Measurements from ENCODE around the gene DSTYK.
"Not testable (repeated sequence)": the region's sequence is repeated elsewhere in the genome, so short reads cannot be mapped to it uniquely, and the experiment has no call there.

The DSTYK gene

GRCh38 chr1:205217418-205217817, 5.9 kb upstream of the DSTYK start:
- no peak for DNase-seq

- no peak for DNase-seq
Measured at GRCh38 chr1:205216588-205216987, 5.1 kb upstream of the DSTYK start.

- DNase-seq, result no peak
Measured at GRCh38 chr1:205214756-205215155, 3.3 kb upstream of the DSTYK start.

DNA sequence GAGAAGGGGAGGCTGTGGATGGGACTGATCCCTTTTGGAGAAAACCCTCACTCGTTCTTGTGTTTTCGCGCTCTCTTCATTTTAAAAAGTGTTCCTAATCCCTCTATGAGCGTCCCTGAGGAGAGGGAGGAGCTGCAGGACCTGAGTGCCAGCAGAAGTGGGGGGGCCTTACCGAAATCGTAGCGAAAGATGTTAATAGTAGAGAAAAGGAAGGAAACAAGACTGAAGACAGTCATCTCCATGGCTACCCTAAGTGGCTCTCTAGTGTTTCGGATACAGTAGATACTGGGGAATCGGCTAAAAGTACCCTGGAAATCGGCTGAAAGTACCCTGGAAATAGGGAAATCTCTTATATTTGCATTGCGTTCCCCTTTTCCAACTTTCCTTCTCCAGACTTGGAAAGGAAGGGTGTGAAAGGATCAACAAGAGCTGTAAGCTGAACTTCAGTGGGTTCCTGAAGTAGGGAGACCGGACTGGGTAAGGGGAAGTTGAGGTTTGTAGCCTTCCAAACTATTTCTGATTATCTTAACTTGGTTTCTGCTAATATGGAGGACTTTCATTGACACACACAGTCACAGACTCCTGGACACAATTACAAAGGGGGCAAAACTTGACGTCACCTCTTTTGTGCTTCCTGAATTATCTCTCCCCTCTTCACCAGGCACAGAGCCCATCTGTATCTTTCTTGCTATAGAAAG, 486 bp upstream of the DSTYK start:
- DNase-seq, result no peak

DNA sequence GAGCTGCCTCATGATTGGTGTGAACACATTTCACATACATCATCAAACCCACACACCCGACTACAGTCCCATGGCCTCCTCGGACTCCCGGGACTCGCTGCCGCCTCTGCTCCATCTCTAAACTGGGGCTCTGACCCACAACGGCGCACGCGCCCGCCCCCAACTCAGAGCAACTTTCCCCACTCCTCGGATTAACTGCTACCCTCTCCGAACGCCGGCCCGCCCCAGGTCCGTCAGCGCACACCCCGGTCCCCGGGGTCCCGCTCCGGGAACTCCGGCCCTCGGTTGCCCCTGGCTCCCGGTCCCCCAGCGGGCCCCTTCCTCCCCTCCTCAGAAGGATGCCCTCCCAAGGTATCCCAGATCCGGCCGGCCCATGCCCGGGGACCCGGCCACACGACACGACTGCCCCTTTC, 740 bp downstream of the DSTYK start:
- DNase-seq, result peak; percentile 13 to 24

- no peak for DNase-seq
Measured at GRCh38 chr1:205208811-205209210, 2.7 kb downstream of the DSTYK start.

DNA sequence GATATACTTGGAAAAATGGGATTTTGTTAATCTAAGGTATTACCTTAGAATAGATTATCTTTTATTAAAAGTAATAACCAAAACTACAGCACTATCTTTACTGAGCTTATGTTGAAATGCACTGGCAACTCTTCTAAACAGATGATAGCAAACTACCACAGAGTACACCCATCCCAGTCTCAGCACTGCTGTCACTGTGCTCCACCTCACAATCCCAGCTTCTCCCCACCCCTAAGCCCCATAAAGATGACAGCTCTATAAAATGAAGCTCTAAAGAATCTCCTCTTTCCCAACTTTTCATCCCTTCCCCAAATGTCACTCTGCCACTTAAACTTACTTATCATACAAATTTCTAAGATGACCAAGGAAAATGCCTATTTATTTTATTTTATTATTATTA, 6.4 kb downstream of the DSTYK start:
- DNase-seq, result no peak

DNA sequence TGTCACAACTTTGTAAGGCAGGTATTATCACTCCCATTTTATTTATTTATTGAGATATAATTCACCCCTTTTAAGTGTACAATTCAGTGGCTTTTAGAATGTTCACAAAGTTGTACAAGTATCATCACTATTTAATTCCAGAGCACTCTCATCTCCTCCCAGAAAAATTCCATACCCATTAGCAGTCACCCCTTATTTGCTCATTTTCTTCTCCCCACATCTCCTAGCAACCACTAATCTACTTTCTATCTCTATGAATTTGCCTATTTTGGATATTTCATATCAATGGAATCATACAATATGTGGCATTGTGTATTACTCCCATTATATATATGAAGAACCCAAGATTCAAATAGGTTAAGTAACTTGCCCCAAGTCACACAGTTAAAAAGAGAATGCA, 7.0 kb downstream of the DSTYK start:
- DNase-seq, result no peak

DNA sequence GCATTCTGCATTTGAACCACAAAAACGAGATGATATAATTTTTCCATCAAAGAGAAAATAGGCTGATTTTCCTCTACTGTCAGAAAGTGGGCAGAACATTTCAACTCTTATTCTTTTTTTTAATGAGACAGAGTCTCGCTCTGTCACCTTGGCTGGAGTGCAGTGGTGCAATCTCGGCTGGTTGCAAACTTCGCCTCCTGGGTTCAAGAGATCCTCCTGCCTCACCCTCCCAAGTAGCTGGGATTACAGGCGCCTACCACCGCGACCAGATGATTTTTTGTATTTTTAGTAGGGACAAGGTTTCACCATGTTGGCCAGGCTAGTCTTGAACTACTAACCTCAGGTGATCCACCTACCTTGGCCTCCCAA, 11.6 kb downstream of the DSTYK start:
- peak in 1 of 2 donors; percentile 17 for DNase-seq

DNA sequence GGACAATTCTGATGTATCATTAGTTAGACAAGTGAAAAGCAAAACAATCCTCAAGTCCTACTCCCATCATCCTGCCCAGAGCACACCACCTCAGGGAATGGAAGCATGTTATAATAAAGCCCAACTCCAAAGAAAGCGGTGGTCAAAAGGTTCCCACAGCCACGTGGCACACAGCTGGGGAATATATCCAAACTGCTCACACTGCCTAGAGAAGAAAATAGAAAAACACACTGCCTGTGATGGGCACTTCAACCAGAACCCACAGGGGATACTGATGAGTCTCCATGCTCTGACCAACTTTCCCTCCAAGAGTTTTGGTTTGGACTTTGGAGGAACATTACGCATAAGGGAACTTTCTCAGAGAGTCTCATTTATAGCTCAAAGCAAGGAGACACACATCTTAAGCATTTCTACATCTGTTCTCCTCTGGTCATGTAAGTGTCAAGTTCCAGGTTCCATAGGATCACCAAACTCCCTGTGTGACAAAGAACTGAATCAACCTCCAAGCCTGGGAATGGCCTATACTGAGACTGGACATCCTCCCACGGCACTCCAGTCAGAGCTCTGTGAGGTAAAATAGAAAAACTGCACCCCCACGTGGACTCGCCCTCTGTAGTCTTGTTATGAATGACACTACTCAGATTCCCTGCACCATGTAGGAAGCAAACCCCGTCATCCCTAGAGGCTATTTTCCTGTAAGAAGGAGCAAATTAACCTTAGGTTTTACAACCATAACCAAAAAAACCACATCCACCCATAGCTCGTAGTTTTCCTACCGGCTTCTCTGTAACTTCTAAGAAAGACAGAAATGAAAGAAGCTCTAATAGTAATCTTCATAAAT, 12.2 kb downstream of the DSTYK start:
- DNase-seq, result peak; percentile 34 to 43

DNA sequence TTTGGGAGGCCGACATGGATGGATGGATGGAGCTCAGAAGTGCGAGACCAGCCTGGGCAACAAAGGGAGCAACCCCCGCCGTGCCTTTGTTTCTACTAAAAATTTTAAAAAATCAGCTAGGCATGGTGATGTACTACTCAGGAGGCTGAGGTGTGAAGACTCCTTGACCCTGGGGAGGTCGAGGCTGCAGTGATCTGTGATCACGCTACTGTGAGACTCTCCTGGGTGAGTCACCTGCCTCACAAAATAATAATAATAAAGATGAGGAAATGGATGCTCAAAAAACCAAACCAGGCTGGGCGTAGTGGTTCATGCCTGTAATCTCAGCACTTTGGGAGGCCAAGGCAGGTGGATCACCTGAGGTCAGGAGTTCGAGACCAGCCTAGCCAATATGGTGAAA, 19.2 kb downstream of the DSTYK start:
- no peak for DNase-seq

DNA sequence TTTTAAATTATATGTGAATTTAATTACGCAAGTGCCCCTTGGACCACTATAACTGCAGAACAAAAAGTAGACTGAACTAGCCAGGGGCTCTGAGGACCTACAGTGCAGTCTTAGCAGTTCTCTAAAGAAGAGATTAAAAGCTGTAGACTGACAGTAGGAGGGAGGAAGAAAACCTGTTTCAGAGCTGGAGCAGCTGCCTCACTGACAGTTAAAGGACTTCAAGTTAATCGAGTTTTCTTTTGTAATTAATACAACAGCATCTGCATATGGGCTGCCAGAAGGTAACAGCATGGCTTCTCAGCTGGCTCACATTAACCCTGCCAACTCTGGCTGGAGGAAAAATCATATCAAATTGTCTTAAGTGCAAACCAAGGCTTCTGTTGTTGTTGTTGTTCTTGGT, 19.9 kb downstream of the DSTYK start:
- DNase-seq, result no peak

- no peak for DNase-seq
Measured at GRCh38 chr1:205190845-205191577, 20.5 kb downstream of the DSTYK start.

DNA sequence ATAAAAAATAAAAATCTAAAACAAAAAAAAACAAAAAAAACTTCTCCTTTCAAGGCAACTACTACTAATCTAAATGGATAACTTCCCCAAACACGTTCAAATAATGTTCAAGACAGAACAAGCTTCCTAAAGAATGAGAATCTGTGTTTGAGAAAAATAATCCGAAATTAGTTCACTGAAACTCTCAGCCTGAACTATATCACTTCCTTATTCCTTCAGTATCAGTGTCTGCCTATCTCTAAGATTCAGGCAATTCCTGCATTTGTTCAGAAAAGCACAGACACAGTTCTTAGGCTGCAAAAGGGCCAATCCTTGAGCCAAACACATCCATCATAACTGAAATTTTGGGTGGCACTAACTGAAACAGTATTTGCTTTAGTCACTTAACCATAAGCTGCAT, 22.4 kb downstream of the DSTYK start:
- no peak for DNase-seq

GRCh38 chr1:205188596-205188995, 22.9 kb downstream of the DSTYK start:
- no peak for DNase-seq

DNA sequence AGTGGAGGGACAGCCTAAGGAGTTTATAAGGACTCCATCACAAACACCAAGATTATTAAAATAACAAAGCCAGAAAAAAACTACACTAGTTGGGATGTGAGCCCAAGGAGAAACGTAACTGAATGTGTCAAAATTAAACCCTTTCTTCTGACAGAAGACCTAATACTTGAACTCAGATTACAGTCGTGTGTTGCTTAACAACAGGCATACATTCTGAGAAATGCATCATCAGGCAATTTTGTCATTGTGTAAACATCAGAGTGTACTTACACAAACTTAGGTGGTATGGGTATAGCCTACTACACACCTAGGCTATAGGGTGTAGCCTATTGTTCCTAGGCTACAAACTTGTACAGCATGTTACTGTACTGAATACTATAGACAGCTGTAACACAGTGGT, 23.4 kb downstream of the DSTYK start:
- DNase-seq, result no peak

- no peak for DNase-seq
Measured at GRCh38 chr1:205187420-205187819, 24.1 kb downstream of the DSTYK start.

DNA sequence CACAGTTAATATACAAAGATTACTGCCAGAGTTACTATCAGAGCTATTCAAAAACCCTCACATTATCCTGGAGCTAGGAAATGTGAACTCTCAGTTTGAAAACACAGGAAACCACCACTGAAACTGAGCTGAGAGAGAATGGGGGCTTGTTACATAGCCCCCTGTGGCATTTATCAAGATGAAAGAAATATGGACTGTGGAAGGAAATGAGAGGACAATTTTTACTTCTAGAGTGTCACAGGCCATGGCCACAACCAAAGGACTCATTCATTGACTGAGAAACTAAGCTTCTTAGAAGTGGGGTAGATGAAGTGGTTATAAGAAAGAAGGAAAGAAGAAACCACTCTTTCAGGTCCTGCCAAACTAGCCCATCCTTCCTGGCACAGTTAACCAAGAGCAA, 25.3 kb downstream of the DSTYK start:
- no peak for DNase-seq

GRCh38 chr1:205183676-205184335, 27.7 kb downstream of the DSTYK start:
- DNase-seq, result no peak

- no peak for DNase-seq
Measured at GRCh38 chr1:205182930-205183329, 28.6 kb downstream of the DSTYK start.

DNA sequence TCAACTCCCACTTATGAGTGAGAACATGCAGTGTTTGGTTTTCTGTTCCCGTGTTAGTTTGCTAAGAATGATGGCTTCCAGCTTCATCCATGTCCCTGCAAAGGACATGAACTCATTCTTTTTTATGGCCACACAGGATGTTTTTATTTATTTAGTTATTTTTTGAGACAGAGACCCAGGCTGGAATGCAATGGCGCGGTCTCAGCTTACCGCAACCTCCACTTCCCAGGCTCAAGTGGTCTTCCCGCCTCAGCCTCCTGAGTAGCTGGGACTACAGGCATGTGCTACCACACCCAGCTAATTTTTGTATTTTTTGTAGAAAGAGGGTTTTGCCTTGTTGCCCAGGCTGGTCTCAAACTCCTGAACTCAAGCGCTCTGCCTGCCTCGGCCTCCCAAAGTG, 31.2 kb downstream of the DSTYK start:
- not testable (repeated sequence) for DNase-seq

- no peak for DNase-seq
Measured at GRCh38 chr1:205179842-205180241, 31.7 kb downstream of the DSTYK start.

- DNase-seq, result no peak
Measured at GRCh38 chr1:205172729-205173366, 38.7 kb downstream of the DSTYK start.
